ENCODE data around the gene SMIM41. TPM values are rescaled to one million over a fixed set of nuclear protein-coding genes. Genes with fewer than 3 reads are reported as not detected.

Gene SMIM41
- not detected in 2 replicates for total RNA-seq (2014; rRNA removed; shearing (Covaris generic))
- not detected in 2 replicates for polyA plus RNA-seq (2015; cell fraction: cytosol; rRNA removed)
- polyA plus RNA-seq (2015; cell fraction: nucleus; rRNA removed): not detected in 2 replicates

- no peak for DNase-seq (ENCODE audit: low read depth)
Measured at GRCh38 chr12:52079576-52080402, at the start of gene SMIM41. Gene SMIM41, plus strand, starts transcription at chr12:52079704. Its CDS starts 76 bp downstream, at chr12:52079780.

DNA sequence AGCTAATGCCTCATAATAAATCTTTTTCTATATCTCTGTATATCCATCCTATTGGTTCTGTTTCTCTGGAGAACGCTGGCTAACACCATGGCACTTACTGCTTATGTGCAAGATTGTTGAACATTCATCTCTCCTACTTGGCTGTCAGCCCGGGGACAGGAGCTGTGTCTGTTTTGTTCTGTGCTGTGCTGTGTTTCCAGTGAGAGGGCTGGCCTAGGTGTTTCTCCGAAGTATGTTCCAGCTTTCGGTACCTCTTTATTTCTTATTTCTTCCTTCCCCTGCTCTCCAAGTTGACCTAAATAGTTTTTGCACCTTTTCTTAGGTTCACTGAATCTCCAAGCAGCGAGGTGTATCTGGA, 47.1 kb upstream of the SMIM41 start:
- no peak for DNase-seq (ENCODE audit: low read depth)

GRCh38 chr12:52032804-52033445, 46.6 kb upstream of the SMIM41 start:
- DNase-seq (ENCODE audit: low read depth): peak; percentile 92

- no peak for DNase-seq (ENCODE audit: low read depth)
Measured at GRCh38 chr12:52033446-52034140, 45.9 kb upstream of the SMIM41 start.

DNA sequence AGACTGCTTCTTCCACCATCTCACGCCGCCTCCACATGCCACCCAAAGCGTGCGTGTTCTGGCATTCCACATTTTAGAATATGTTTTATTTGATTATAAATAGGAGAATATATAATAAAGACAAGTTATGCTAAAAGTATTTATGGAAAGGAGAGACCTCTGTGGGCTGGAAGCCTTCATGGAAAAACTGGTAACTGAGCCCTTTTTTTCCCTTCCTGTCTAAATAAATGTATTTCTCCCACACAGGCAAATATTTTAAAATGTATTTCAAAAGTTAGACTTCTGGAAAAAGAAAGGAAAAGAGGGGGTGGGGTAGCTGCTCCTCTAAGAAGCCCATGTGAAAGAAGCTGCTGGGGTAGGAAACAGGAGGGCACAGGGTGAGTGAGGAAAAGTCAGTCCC, 44.3 kb upstream of the SMIM41 start:
- no peak for DNase-seq (ENCODE audit: low read depth)

DNA sequence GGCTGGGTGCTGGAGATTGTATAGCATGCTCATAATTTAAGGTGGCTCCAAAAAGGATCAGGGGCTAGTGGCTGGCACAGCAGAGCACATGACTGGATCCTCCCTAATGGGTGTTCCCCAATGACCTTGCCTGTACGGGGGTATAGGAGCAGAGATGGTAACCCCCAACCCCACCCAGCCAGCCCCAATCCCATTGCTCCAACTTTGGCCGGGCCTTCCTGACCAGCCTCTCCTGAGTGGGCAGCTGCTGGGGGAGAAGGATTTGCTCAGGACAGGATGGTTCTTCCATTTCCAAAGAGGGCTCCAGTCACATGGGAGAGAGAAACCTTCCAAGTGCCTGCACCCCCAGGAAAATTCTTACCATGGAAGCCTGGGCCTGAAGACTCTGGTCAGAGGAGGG, 43.6 kb upstream of the SMIM41 start:
- no peak for DNase-seq (ENCODE audit: low read depth)

- DNase-seq (ENCODE audit: low read depth): peak; percentile 53
Measured at GRCh38 chr12:52036587-52037171, 42.8 kb upstream of the SMIM41 start.

- no peak for DNase-seq (ENCODE audit: low read depth)
Measured at GRCh38 chr12:52037248-52037861, 42.1 kb upstream of the SMIM41 start.

- no peak for DNase-seq (ENCODE audit: low read depth)
Measured at GRCh38 chr12:52038447-52038846, 41.1 kb upstream of the SMIM41 start.

DNA sequence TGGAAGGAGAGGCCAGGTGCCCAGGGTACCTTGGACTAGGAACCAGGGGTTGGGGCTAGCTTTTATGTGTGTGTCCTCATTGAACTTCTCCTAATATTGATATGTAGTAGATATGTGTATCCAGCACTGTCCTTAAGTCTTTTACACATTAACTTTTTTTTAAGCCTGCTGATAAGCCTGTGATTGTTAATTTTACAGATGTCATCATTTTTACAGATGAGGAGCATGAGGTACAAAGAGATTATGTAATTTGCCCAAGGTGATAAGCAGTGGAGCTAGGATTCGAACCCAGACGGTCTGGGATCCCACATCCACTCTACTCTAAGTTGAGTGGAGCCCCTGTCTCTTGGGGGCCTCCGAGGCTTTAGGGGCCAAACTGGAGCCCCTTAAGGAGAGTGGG, 38.5 kb upstream of the SMIM41 start:
- DNase-seq (ENCODE audit: low read depth): no peak

- DNase-seq (ENCODE audit: low read depth): peak; percentile 44
Measured at GRCh38 chr12:52041695-52042123, 37.8 kb upstream of the SMIM41 start.

DNA sequence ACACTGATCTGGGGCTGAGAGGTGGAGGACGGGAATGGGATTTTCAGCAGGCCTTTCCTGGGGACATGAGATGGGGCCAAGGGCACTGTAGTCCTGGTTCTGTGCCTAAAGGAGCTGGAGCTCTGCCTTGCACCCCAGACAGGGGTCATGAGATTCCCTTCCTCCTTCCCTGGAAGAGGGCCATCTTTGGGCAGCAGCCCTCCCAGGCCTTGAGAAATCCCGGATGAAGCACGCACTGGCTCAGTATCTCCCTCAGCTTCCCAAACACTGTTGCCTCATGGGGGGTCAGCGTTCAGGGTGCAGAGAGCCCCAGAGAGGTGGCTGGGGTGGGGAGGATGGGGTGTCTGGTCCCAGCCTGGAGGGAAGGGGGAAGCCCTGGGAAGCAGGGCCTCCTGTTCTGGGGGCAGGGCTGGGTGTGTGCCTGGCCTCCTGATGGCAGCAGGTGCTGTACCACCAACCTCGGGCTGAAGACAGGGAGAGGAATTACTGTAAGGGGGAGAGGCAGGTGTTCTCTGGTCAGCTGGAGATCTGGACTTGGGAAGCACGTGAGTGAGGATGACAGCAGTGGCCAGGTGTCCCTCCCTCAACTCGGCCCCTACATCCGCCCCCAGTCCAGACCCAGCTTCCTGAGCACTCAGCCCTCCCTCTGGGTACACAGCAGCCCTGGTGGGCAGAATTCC, 36.7 kb upstream of the SMIM41 start:
- no peak for DNase-seq (ENCODE audit: low read depth)

GRCh38 chr12:52043386-52044212, 35.9 kb upstream of the SMIM41 start:
- DNase-seq (ENCODE audit: low read depth): no peak

- DNase-seq (ENCODE audit: low read depth): no peak
Measured at GRCh38 chr12:52044292-52044983, 35.1 kb upstream of the SMIM41 start.

- DNase-seq (ENCODE audit: low read depth): no peak
Measured at GRCh38 chr12:52045794-52046199, 33.7 kb upstream of the SMIM41 start.

DNA sequence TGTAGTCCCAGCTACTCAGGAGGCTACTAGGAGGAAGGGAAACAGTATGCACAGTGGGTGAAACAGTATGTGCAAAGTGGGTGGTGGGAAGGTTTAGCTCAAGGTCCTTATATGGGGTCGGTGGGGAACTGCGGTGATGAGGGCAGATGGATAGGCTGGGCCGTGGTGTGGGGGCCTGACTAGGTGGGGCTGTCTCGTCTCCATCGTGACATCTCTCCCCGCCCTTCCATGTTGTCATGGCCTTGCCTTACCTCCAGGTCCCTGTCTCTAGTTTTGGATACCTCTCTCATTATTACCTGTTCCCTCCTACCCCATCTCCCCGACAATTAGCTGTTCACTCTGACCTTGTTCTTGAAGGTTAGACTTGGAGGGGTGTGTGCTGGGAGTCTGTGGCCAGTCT, 32.6 kb upstream of the SMIM41 start:
- DNase-seq (ENCODE audit: low read depth): no peak

DNA sequence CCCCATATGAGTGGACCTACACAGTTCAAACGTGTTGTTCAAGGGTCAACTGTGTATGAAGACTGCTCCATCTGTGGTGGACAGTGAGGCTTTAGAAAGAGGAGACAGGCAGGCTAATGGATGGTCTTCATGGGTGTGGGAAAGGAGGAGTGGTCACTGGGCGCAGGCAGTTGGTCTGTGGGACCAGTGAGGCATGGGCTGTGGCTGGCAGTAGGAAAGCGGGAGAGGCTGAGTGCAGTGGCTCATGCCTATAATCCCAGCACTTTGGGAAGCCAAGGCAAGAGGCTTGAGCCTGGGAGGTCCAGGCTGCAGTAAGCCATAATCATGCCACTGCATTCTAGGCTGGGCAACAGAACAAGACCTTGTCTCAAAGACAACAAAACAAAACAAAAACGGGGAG, 30.2 kb upstream of the SMIM41 start:
- DNase-seq (ENCODE audit: low read depth): no peak

DNA sequence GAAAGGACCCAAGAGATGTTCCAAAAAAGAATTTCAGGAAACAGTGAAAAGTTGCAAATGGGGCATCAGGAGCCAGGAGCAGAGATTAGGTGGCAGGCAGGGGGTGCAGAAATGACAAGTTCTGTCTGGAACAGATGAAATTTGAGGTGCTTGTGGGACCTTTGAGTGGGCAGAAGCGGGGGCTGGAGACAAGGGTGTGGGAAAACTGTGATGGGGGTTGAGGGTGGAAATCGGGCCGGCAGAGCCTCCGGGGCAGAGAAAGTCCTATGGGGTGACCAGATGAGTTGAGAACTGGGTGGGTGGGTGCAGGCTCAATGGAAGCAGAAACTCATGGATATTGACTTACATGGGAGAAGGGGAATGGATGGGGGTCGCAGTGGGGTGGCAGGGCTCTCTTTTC, 29.8 kb upstream of the SMIM41 start:
- DNase-seq (ENCODE audit: low read depth): no peak

DNA sequence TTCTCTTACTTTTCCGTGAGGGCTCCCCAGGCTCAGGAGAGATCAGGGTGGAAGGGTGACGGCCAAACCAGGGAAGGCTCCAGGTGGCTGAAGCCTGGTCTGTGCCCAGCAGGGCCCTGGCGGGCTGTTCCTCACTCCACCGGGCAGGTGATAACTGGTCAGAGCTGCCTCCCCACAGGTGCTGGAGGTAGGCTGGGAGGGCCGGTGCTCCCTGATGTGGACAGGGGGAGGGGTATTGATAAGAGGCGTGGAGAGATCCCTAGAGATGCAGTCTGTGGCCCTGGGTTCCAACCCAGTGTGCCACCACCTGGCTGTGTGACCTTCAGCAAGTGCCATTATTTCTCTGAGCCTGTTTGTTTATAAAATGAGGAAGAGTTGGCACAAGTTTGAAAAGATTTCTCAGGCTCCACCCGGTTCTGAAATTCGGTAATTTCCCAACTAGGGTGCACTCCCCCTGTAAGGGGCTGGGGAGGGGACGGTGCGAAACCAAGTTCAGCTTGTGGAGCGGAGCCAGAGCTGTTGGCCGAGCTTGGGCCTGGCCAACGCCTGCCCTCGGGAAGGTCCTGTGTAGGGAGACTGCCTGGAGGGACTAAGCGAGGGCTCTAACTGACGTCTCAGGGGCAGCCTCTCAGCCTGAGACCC, 29.3 kb upstream of the SMIM41 start:
- no peak for DNase-seq (ENCODE audit: low read depth)
